ENCODE results near the gene MED26.

Gene MED26

GRCh38 chr19:16591803-16592556 lies 36.0 kb downstream of the MED26 start:
- no peak overlapping the region for H3K4me3 ChIP-seq (ENCODE audit: low read depth, low read length)

- H3K4me3 ChIP-seq (ENCODE audit: low read depth, low read length): no peak overlapping the region
Observed at GRCh38 chr19:16590876-16591802, 36.9 kb downstream of the MED26 start.

GRCh38 chr19:16589917-16590316 lies 38.1 kb downstream of the MED26 start:
- no peak overlapping the region for H3K4me3 ChIP-seq (ENCODE audit: low read depth, low read length)

- H3K4me3 ChIP-seq (ENCODE audit: low read depth, low read length): no peak overlapping the region
Observed at GRCh38 chr19:16588824-16589577, 39.0 kb downstream of the MED26 start.

- no peak overlapping the region for H3K4me3 ChIP-seq (ENCODE audit: low read depth, low read length)
Observed at GRCh38 chr19:16587833-16588823, 39.9 kb downstream of the MED26 start.

- no peak overlapping the region for H3K4me3 ChIP-seq (ENCODE audit: low read depth, low read length)
Observed at GRCh38 chr19:16586991-16587832, 40.8 kb downstream of the MED26 start.

DNA sequence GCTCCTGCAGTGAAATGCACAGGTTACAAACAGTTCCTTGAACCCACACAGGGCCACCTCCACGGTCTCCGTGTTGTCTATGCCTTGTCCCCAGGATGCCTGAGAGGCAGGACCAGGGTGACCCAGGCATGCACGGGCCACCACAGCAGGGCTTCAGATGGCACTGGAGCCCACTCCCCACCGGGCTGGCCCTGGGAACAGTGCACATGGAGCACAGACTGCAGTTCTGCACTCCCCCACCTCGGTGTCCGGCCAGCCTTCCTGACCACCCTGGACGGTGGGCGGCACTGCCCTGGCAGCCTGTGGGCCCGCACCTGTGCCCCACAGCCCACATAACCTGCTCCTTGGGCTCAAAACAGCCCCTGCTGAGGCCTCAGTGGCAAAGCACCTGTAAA lies 41.5 kb downstream of the MED26 start:
- no peak overlapping the region for H3K4me3 ChIP-seq (ENCODE audit: low read depth, low read length)

DNA sequence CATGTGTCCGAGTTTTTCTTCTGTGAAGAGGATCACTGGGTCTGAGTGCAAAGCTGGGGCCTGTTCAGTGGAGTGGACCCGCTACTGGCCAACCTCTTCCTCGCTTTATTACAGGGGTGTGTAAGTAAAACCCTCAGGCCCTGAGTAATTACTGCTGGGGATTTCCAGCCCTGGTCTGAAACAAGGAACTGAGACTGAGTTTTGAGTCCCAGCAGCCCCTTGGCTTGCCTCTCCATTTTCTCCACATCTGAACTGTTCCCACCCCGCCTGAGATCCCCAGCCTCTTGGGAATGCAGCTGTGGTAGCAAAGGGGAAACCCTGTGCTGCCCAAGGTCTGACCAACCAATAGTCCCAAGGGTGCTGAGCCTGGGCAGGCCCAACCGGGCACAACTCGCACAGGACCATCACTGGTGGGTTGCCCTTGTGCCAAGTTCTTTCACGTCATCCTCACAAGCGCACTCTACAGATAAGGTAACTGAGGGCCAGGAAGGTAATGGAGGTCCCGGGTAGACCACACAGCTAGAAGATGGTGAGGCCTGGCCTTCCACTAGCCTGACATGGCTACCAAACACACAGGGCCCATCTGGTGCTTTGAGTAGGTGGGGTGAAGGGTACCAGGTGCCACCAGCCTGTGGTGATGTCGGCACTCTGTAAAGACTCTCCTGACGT lies 42.1 kb downstream of the MED26 start:
- H3K4me3 ChIP-seq (ENCODE audit: low read depth, low read length): no peak overlapping the region

GRCh38 chr19:16585094-16585801 lies 42.8 kb downstream of the MED26 start:
- H3K4me3 ChIP-seq (ENCODE audit: low read depth, low read length): no peak overlapping the region

DNA sequence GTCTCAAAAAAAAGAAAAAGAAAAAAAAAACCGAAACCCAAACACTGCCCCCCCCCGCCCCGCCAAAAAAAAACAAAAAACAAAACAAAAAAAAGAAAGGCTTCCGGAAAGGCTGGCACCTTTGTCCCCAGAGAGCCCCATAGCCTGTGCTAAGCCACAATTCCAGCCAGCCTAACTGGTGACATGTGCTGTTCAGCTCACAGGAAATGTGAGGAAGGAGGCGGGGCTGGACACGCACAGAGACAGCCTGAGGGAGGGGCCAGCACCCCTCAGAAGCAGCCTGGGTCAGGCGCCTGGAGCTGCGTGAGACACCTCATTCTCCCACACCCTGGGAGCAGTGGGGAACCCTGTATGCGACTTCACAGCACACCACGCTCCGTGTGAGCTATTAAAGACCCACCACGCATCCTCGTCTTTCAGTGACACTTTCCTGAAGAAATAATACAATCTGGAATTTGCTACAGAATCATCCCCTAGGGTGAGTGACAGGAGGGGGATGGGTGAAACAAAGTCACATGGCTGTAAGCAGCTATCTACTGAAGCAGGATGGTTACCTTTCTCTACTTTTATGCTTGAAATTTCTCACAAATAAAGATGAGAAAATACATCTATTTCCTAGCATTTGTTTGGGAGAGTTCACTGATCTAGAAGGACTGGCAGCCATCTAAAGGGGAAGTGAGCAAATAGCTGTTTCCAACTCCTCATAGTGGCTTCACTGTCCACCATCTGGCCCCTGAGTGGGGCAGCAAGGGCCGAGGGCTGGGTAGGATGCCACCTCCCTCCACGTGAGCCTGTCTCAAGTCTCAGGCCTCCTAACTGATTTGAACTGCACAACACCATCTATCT lies 43.5 kb downstream of the MED26 start:
- H3K4me3 ChIP-seq (ENCODE audit: low read depth, low read length): no peak overlapping the region

- H3K4me3 ChIP-seq (ENCODE audit: low read depth, low read length): no peak overlapping the region
Observed at GRCh38 chr19:16582486-16583261, 45.3 kb downstream of the MED26 start.

GRCh38 chr19:16581971-16582343 lies 46.0 kb downstream of the MED26 start:
- no peak overlapping the region for H3K4me3 ChIP-seq (ENCODE audit: low read depth, low read length)

DNA sequence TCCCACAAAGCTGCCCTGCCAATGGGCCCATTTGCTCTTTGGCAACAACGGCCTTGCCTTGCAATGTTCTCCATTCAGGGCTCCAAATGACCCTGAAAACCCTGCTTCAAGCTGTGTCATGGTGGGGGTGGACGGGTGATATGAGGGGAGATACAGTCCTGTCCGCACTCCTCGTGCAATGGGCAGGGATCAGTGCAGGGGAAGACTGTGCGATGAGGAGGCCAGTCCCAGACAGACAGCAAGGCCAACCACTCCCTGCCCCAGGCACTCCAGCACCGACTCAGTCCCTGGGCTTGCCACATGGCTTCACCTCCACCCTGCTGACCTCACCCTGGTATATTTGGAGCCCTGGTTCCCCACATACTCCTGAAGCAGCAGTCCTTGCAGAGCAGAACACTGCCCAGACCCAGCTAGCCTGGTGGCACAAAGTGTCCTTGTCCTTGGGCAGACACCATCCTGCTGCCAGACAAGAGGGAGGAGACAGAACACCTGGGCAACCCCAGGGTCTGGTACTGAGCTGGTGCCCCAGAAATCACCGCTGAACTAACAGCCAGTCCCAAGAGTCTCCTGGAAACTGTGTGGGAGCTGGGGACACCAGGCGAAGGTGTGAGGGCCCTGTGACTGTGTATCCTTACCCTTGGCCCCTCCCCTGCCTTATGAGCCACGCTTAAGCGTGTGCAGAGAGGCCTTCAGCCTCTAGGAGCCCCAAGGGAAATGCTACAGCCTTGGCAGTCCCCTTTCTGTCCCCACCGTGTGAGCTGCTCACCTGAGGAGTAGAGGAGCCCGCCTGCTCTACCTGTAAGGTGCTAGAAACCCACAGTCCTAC lies 46.6 kb downstream of the MED26 start:
- no peak overlapping the region for H3K4me3 ChIP-seq (ENCODE audit: low read depth, low read length)

GRCh38 chr19:16579381-16579780 lies 48.6 kb downstream of the MED26 start:
- no peak overlapping the region for H3K4me3 ChIP-seq (ENCODE audit: low read depth, low read length)

DNA sequence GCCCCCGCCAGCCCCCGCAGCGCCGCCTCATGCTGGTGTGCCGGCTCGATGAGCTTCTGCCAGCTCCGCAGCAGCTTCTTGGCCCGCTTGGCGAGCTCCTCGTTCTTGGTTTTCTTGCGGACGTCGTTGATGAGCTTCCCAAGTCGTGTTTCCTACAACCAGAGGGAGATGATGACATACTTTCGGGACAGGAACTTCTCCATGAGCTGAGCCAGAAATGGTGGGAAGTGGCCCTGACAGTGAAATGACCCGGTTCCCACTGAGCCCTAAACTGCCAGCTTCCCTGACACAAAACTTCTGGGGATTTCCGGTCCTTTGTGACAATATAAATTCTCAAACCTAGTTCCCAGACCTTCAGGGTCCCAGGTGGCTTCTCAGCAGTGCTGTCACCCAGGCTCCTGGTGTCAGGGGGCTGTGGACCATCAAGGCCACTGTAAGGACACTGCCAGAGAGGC lies 50.4 kb downstream of the MED26 start:
- no peak overlapping the region for H3K4me3 ChIP-seq (ENCODE audit: low read depth, low read length)

All from iPS-11a (cell line).